Right kidney (tissue), 1 donor: ENCODE measurements around the gene CDK10.

Source experiments
- DNase-seq: peaks from one replicate; pipeline ENCODE4 v3.0.0-alpha.2; 2016

Gene CDK10

DNA sequence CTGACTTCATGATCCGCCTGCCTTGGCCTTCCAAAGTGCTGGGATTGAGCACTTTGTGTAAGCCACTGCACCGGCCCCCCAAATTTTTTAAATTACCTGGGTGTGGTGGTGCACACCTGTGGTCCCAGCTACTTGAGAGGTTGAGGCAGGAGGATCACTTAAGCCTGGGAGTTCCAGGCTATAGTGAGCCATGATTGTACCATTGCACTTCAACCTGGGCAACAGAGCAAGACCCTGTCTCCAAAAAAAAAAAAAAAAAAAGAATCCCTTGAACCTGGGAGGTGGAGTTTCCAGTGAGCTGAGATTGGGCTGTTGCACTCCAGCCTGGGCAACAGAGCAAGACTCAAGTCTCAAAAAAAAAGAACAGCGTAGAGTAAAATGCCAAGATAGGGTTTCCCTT lies 50.1 kb downstream of the CDK10 start:
- no peak for DNase-seq

GRCh38 chr16:89737341-89738071 lies 51.0 kb downstream of the CDK10 start:
- no peak for DNase-seq

- no peak for DNase-seq
Observed at GRCh38 chr16:89738072-89738377, 51.5 kb downstream of the CDK10 start.

GRCh38 chr16:89738538-89739317 lies 52.2 kb downstream of the CDK10 start:
- no peak for DNase-seq

GRCh38 chr16:89739383-89739782 lies 52.9 kb downstream of the CDK10 start:
- DNase-seq, result no peak

GRCh38 chr16:89741342-89742014 lies 55.0 kb downstream of the CDK10 start:
- DNase-seq, result no peak

GRCh38 chr16:89742948-89743347 lies 56.5 kb downstream of the CDK10 start:
- DNase-seq, result no peak

DNA sequence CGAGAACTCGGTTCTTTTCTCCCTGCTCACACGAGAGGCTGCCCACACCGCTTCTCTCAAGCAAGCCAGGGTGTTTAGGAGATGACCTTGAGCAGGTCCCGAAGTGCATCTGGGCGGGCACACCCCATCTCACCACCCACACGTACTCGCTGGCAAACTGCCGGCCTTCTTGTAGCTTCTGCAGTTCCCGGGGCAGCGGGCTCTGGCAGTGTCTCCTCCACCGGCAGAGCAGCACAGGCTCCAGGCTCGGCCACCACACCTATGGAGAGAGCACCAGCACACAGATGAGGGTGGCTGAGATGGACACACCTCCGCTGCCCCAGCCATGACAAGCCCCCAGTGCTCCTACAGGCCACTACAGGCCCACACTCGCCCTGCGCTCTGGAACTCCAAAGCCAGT lies 58.3 kb downstream of the CDK10 start:
- DNase-seq, result no peak
